PC-9 (cell line): ENCODE data around the gene NEURL1B. TPM values are rescaled to one million over a fixed set of nuclear protein-coding genes. Genes with fewer than 3 reads are reported as not detected.

Experiments
- BruUV-seq: library from RNA; stranded (reverse); fragments of 400-500 nt; replicated peaks from 2 replicates; lab custom pipeline; 2021; lab: Mats Ljungman, UMichigan
- CTCF ChIA-PET: fragments of 300-600 bp; sonication (Branson Sonifier 250); formaldehyde crosslinking; loops from one replicate; lab custom pipeline; 2022; ENCODE audit warnings: antibody characterized with exemption; lab: Charles Lee
- POLR2A ChIA-PET: fragments of 300-600 bp; sonication (Branson Sonifier 250); formaldehyde crosslinking; loops from one replicate; lab custom pipeline; 2022; ENCODE audit warnings: antibody characterized with exemption; ENCODE audit not compliant: unreplicated experiment; lab: Charles Lee
- DNase-seq, 2 experiments: peaks; one replicate each; pipeline versions ENCODE4 v3.0.0 to v3.0.0-alpha.2; 2015 to 2022; ENCODE audit warnings: mixed read lengths in 1 of 2
- H2AFZ ChIP-seq: fragments of 200-600 bp; sonication (generic); 2 replicates; pipeline ENCODE4 v1.8.1; 2017; ENCODE audit warnings: antibody characterized with exemption
- H3F3A ChIP-seq: fragments of 200-600 bp; sonication (generic); 2 replicates; pipeline ENCODE4 v1.8.1; 2017; ENCODE audit warnings: antibody characterized with exemption, mild to moderate bottlenecking, low read depth; ENCODE audit not compliant: insufficient read depth
- H3K27ac ChIP-seq: fragments of 200-600 bp; sonication (generic); 2 replicates; pipeline ENCODE4 v1.6.1; 2016; ENCODE audit warnings: mixed run types
- H3K27me3 ChIP-seq: fragments of 200-600 bp; sonication (generic); 2 replicates; pipeline ENCODE4 v1.6.1; 2016; ENCODE audit warnings: low read depth, mixed run types; ENCODE audit not compliant: insufficient read depth
- H3K36me3 ChIP-seq: fragments of 200-600 bp; sonication (generic); 2 replicates; pipeline ENCODE4 v1.6.1; 2016; ENCODE audit warnings: low read depth, mixed run types
- H3K4me1 ChIP-seq: fragments of 200-600 bp; sonication (generic); replicated peaks from 2 replicates; pipeline ENCODE4 v1.6.1; 2016; ENCODE audit warnings: mixed run types; ENCODE audit not compliant: insufficient read depth
- H3K4me2 ChIP-seq: fragments of 200-600 bp; sonication (generic); 2 replicates; pipeline ENCODE4 v1.6.1; 2017; ENCODE audit warnings: mixed run types
- H3K4me3 ChIP-seq: fragments of 200-600 bp; sonication (generic); 2 replicates; pipeline ENCODE4 v1.6.1; 2016; ENCODE audit warnings: mixed run types
- H3K79me2 ChIP-seq: fragments of 200-600 bp; sonication (generic); 2 replicates; pipeline ENCODE4 v1.6.1; 2017; ENCODE audit warnings: low read depth, mixed run types
- H3K9me2 ChIP-seq: fragments of 200-600 bp; sonication (generic); 2 replicates; pipeline ENCODE4 v1.8.1; 2017; ENCODE audit warnings: mild to moderate bottlenecking; ENCODE audit not compliant: insufficient read depth
- H3K9me3 ChIP-seq: fragments of 200-600 bp; sonication (generic); 2 replicates; pipeline ENCODE4 v1.8.1; 2016; ENCODE audit warnings: low read depth; ENCODE audit not compliant: insufficient read depth
- H4K20me1 ChIP-seq: fragments of 200-600 bp; sonication (generic); 2 replicates; pipeline ENCODE4 v1.8.1; 2017; ENCODE audit not compliant: insufficient read depth
- CTCF ChIP-seq: fragments of 200-600 bp; sonication (generic); conservative IDR thresholded peaks from 2 replicates; pipeline ENCODE4 v1.6.1; 2017; ENCODE audit warnings: mixed run types, antibody characterized with exemption, mild to moderate bottlenecking, moderate library complexity
- EZH2 ChIP-seq: fragments of 200-600 bp; sonication (generic); IDR thresholded peaks from 2 replicates; pipeline ENCODE4 v1.8.0; 2017; ENCODE audit warnings: antibody characterized with exemption, low read depth
- intact Hi-C: fragments of 100-400 bp; cut with micrococcal nuclease; formaldehyde crosslinking; loops from one replicate; pipeline ENCODE4 v1.10.0; 2022; ENCODE audit not compliant: unreplicated experiment
- total RNA-seq: library from RNA; stranded (reverse); gene quantifications from 2 replicates; pipeline ENCODE4 v1.2.3, GENCODE V29; 2021

Gene NEURL1B
- total RNA-seq, 1 experiment from 2014 or later = 14.3 TPM

DNA sequence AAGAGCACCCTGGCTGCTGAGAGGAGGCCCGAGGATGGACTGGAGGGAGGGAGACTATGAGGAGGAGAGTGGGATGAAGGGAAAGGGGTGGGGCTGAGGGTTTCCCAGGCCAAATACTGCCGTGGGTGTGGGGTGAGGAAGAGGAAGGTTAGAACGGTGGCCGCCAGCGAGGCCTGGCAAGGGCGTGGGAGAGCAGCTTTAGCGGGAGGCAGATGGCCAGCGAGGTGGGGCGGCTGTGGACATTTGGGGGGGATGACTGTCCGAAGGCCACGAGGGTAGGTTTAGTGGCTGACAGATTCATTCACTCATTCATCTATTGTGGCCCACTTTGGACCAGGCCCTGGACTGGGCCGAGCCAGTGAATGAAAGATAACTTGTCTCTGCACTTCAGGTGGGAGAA, 47.8 kb upstream of the NEURL1B start:
- Histone ChIP-seq H3K27me3 (peaks cover 42% of the 10 kb centered on the region), H4K20me1 (no peaks in the 10 kb centered on the region; the same call in 1 of the 2 replicates), H3K4me1 (no peaks in the 10 kb centered on the region), H3K9me2 (no peaks in the 10 kb centered on the region), H3K36me3 (no peaks in the 10 kb centered on the region), H3K9me3 (no peaks in the 10 kb centered on the region), H3K4me2 (no peak overlapping the region), H2AFZ (no peak overlapping the region), H3K79me2 (no peaks in the 10 kb centered on the region), H3K4me3 (no peak overlapping the region), H3K27ac (no peak overlapping the region), H3F3A (no peaks in the 10 kb centered on the region)
- intact Hi-C loops = no loop called here
- CTCF ChIA-PET = no interaction called here
- no peak for DNase-seq
- no TSS peak for BruUV-seq
- TF ChIP-seq EZH2 (no peak), CTCF (no peak)
- POLR2A ChIA-PET = no interaction called here

DNA sequence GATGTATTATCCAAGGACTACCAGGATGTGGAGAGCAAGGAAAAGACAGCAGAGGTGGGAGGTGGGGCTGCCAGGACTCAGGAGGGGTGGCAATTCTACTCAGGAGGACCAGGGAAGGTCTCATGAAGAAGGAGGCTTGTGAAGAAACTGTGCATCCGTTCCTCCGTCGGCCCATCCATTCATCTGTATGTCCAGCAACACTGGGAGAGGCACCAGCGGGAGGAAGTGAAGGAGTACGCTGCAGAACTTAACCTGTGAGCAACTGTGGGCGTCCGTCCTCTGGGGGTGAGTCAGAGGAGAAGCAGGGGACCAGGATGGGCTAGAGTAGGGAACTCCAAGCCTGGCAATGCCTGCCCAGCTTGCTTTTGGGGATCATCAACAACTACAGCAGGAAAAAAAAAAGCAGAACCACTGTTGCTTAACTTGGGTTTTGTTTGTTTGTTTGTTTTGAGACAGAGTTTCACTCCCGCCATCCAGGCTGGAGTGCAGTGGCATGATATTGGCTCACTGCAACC, 47.3 kb upstream of the NEURL1B start:
- DNase-seq = no peak
- H2AFZ ChIP-seq = no peak overlapping the region
- no peak overlapping the region for H3K4me2 ChIP-seq
- peaks cover 39% of the 10 kb centered on the region for H3K27me3 ChIP-seq
- H4K20me1 ChIP-seq = no peaks in the 10 kb centered on the region; the same call in 1 of the 2 replicates
- H3K9me2 ChIP-seq = no peaks in the 10 kb centered on the region
- no TSS peak for BruUV-seq
- no peak overlapping the region for H3K4me3 ChIP-seq
- H3K27ac ChIP-seq = no peak overlapping the region
- H3K79me2 ChIP-seq = no peaks in the 10 kb centered on the region
- intact Hi-C loops = no loop called here
- H3F3A ChIP-seq = no peaks in the 10 kb centered on the region
- TF ChIP-seq CTCF = no peak
- no peak for TF ChIP-seq EZH2
- H3K9me3 ChIP-seq = no peaks in the 10 kb centered on the region
- H3K36me3 ChIP-seq = no peaks in the 10 kb centered on the region
- POLR2A ChIA-PET = no interaction called here
- CTCF ChIA-PET = no interaction called here
- H3K4me1 ChIP-seq = no peaks in the 10 kb centered on the region

GRCh38 chr5:172594431-172594830, 46.6 kb upstream of the NEURL1B start:
- CTCF ChIA-PET = no interaction called here
- DNase-seq = no peak
- H3K27me3 ChIP-seq = peaks cover 33% of the 10 kb centered on the region
- no peaks in the 10 kb centered on the region for H3K79me2 ChIP-seq
- H2AFZ ChIP-seq = no peak overlapping the region
- TF ChIP-seq EZH2 = no peak
- no peak for TF ChIP-seq CTCF
- no peaks in the 10 kb centered on the region for H3F3A ChIP-seq
- H3K9me2 ChIP-seq = no peaks in the 10 kb centered on the region
- no peak overlapping the region for H3K4me3 ChIP-seq
- H4K20me1 ChIP-seq = no peaks in the 10 kb centered on the region; the same call in 1 of the 2 replicates
- no peak overlapping the region for H3K4me2 ChIP-seq
- no peak overlapping the region for H3K27ac ChIP-seq
- H3K9me3 ChIP-seq = no peaks in the 10 kb centered on the region
- no peaks in the 10 kb centered on the region for H3K36me3 ChIP-seq
- no TSS peak for BruUV-seq
- intact Hi-C loops = no loop called here
- no peaks in the 10 kb centered on the region for H3K4me1 ChIP-seq
- POLR2A ChIA-PET = no interaction called here
